Neural progenitor cell (in vitro differentiated cells): ENCODE measurements around the gene CCDC7. TPM values are rescaled to one million over a fixed set of nuclear protein-coding genes. Genes with fewer than 3 reads are reported as not detected.

Experiments used
- DNase-seq: peaks from one replicate; pipeline ENCODE4 v3.0.0-alpha.2; 2016; ENCODE audit warnings: low spot score
- H2AFZ ChIP-seq: fragments of 200-600 bp; sonication (generic); replicated peaks from 2 replicates; pipeline ENCODE4 v1.6.1; 2016; ENCODE audit warnings: antibody characterized with exemption
- H3F3A ChIP-seq: fragments of 200-600 bp; sonication (generic); 2 replicates; pipeline ENCODE4 v1.6.1; 2016; ENCODE audit warnings: antibody characterized with exemption, low read depth
- H3K27ac ChIP-seq: fragments of 200-600 bp; sonication (generic); 2 replicates; pipeline ENCODE4 v1.5.1; 2016; ENCODE audit warnings: mild to moderate bottlenecking
- H3K27me3 ChIP-seq: fragments of 200-600 bp; sonication (generic); 2 replicates; pipeline ENCODE4 v1.6.1; 2016; ENCODE audit warnings: mild to moderate bottlenecking, moderate library complexity
- H3K36me3 ChIP-seq: fragments of 200-600 bp; sonication (generic); 2 replicates; pipeline ENCODE4 v1.5.1; 2016
- H3K4me1 ChIP-seq: fragments of 200-600 bp; sonication (generic); 2 replicates; pipeline ENCODE4 v1.6.1; 2016; ENCODE audit warnings: mixed run types
- H3K4me2 ChIP-seq: fragments of 200-600 bp; sonication (generic); 2 replicates; pipeline ENCODE4 v1.6.1; 2016
- H3K4me3 ChIP-seq: fragments of 200-600 bp; sonication (generic); 2 replicates; pipeline ENCODE4 v1.5.1; 2016
- H3K79me2 ChIP-seq: fragments of 200-600 bp; sonication (generic); 2 replicates; pipeline ENCODE4 v1.6.1; 2016; ENCODE audit warnings: low read depth
- H3K9ac ChIP-seq: fragments of 200-600 bp; sonication (generic); 2 replicates; pipeline ENCODE4 v1.6.1; 2016
- H3K9me3 ChIP-seq: fragments of 200-600 bp; sonication (generic); 2 replicates; pipeline ENCODE4 v1.5.1; 2016; ENCODE audit warnings: low read depth
- H4K20me1 ChIP-seq: fragments of 200-600 bp; sonication (generic); 2 replicates; pipeline ENCODE4 v1.6.1; 2016; ENCODE audit warnings: low read depth
- H3K27ac Mint-ChIP-seq: 3 replicates; pipeline ENCODE4 v1.8.0; 2021; ENCODE audit warnings: mixed read lengths
- H3K27me3 Mint-ChIP-seq: 2 replicates; pipeline ENCODE4 v1.8.0; 2022; ENCODE audit warnings: low read depth, mild to moderate bottlenecking, inconsistent platforms, moderate library complexity, mixed read lengths; ENCODE audit not compliant: insufficient read depth
- H3K36me3 Mint-ChIP-seq: 3 replicates; pipeline ENCODE4 v1.8.0; 2021; ENCODE audit warnings: mixed read lengths
- H3K4me1 Mint-ChIP-seq: 3 replicates; pipeline ENCODE4 v1.8.0; 2021; ENCODE audit warnings: mixed read lengths
- H3K4me3 Mint-ChIP-seq: 3 replicates; pipeline ENCODE4 v1.8.0; 2021; ENCODE audit warnings: mild to moderate bottlenecking, moderate library complexity, mixed read lengths
- H3K9me3 Mint-ChIP-seq: 3 replicates; pipeline ENCODE4 v1.8.0; 2020; ENCODE audit warnings: mixed read lengths
- CTCF ChIP-seq: fragments of 200-600 bp; sonication (generic); IDR thresholded peaks from 2 replicates; pipeline ENCODE4 v1.5.1; 2017; ENCODE audit warnings: antibody characterized with exemption, mild to moderate bottlenecking
- EZH2 ChIP-seq: fragments of 200-600 bp; sonication (generic); IDR thresholded peaks from 2 replicates; pipeline ENCODE4 v1.6.1; 2017; ENCODE audit warnings: antibody characterized with exemption, mild to moderate bottlenecking, moderate library complexity
- EZH2phosphoT487 ChIP-seq: fragments of 200-600 bp; sonication (generic); IDR thresholded peaks from 2 replicates; pipeline ENCODE4 v1.6.1; 2017; ENCODE audit warnings: antibody characterized with exemption
- total RNA-seq: library from RNA; depleted of rRNA; stranded (reverse); fragments of >200 nt; gene quantifications from 2 replicates; pipeline ENCODE4 v1.2.3, GENCODE V29; 2015; ENCODE audit warnings: low replicate concordance

Gene CCDC7
- total RNA-seq, 1 donor from 2014 or later: 6.9 TPM

GRCh38 chr10:32661346-32661745 lies 215.4 kb downstream of the CCDC7 start:
- Histone ChIP-seq H3K9me3 (peaks cover 10% of the 10 kb centered on the region), H3K36me3 (no peaks in the 10 kb centered on the region), H4K20me1 (no peaks in the 10 kb centered on the region), H3K4me3 (no peak overlapping the region), H3K9ac (no peak overlapping the region), H3K27me3 (no peaks in the 10 kb centered on the region), H3K4me2 (no peak overlapping the region), H3K79me2 (no peaks in the 10 kb centered on the region), H3F3A (no peaks in the 10 kb centered on the region), H3K27ac (no peak overlapping the region), H3K4me1 (no peaks in the 10 kb centered on the region), H2AFZ (no peak overlapping the region)
- Mint-ChIP-seq H3K9me3 (peaks cover 24% of the 10 kb centered on the region), H3K4me1 (no peaks in the 10 kb centered on the region), H3K27ac (no peak overlapping the region), H3K4me3 (no peak overlapping the region), H3K27me3 (no peaks in the 10 kb centered on the region), H3K36me3 (peaks cover 2% of the 10 kb centered on the region)
- no peak for DNase-seq
- TF ChIP-seq EZH2 (no peak), CTCF (no peak), EZH2phosphoT487 (no peak)

GRCh38 chr10:32680803-32681557 lies 235.0 kb downstream of the CCDC7 start:
- Histone ChIP-seq H3K27me3 (no peaks in the 10 kb centered on the region), H3K9me3 (peaks cover 7% of the 10 kb centered on the region), H2AFZ (no peak overlapping the region), H3K27ac (no peak overlapping the region), H3K79me2 (no peaks in the 10 kb centered on the region), H3K4me3 (no peak overlapping the region), H4K20me1 (no peaks in the 10 kb centered on the region), H3F3A (no peaks in the 10 kb centered on the region), H3K36me3 (peaks cover 2% of the 10 kb centered on the region), H3K9ac (no peak overlapping the region), H3K4me1 (peaks cover 10% of the 10 kb centered on the region), H3K4me2 (peak overlapping the region; percentile 61)
- Mint-ChIP-seq H3K4me3 (no peak overlapping the region), H3K27ac (no peak overlapping the region), H3K9me3 (peaks cover 21% of the 10 kb centered on the region), H3K4me1 (peaks cover 5% of the 10 kb centered on the region), H3K36me3 (no peaks in the 10 kb centered on the region), H3K27me3 (no peaks in the 10 kb centered on the region)
- no peak for TF ChIP-seq EZH2
- no peak for TF ChIP-seq EZH2phosphoT487
- TF ChIP-seq CTCF: no peak
- DNase-seq: peak; percentile 72

GRCh38 chr10:32684291-32684690 lies 238.4 kb downstream of the CCDC7 start:
- Histone ChIP-seq H3F3A (no peaks in the 10 kb centered on the region), H3K4me2 (no peak overlapping the region), H3K79me2 (no peaks in the 10 kb centered on the region), H3K36me3 (no peaks in the 10 kb centered on the region), H3K27ac (no peak overlapping the region), H3K9me3 (no peaks in the 10 kb centered on the region), H4K20me1 (no peaks in the 10 kb centered on the region), H3K9ac (no peak overlapping the region), H3K4me1 (peaks cover 10% of the 10 kb centered on the region), H3K27me3 (no peaks in the 10 kb centered on the region), H3K4me3 (no peak overlapping the region), H2AFZ (no peak overlapping the region)
- TF ChIP-seq EZH2 (no peak), EZH2phosphoT487 (no peak), CTCF (no peak)
- no peaks in the 10 kb centered on the region for H3K36me3 Mint-ChIP-seq
- H3K27me3 Mint-ChIP-seq: no peaks in the 10 kb centered on the region
- no peak overlapping the region for H3K4me3 Mint-ChIP-seq
- H3K9me3 Mint-ChIP-seq: peaks cover 11% of the 10 kb centered on the region
- H3K27ac Mint-ChIP-seq: no peak overlapping the region
- no peak for DNase-seq
- H3K4me1 Mint-ChIP-seq: peaks cover 5% of the 10 kb centered on the region
